ENCODE measurements around the gene HEXIM2. TPM values are rescaled to one million over a fixed set of nuclear protein-coding genes. Genes with fewer than 3 reads are reported as not detected.
A peak's percentile ranks its signal among the peaks of the same experiment; 100 is the strongest.

Gene HEXIM2
- total and polyA plus RNA-seq, 2 of the 13 experiments (the other 11 are each of a cell fraction or from before 2014, with no cell fraction given) = 27.1 to 32.4 TPM

DNA sequence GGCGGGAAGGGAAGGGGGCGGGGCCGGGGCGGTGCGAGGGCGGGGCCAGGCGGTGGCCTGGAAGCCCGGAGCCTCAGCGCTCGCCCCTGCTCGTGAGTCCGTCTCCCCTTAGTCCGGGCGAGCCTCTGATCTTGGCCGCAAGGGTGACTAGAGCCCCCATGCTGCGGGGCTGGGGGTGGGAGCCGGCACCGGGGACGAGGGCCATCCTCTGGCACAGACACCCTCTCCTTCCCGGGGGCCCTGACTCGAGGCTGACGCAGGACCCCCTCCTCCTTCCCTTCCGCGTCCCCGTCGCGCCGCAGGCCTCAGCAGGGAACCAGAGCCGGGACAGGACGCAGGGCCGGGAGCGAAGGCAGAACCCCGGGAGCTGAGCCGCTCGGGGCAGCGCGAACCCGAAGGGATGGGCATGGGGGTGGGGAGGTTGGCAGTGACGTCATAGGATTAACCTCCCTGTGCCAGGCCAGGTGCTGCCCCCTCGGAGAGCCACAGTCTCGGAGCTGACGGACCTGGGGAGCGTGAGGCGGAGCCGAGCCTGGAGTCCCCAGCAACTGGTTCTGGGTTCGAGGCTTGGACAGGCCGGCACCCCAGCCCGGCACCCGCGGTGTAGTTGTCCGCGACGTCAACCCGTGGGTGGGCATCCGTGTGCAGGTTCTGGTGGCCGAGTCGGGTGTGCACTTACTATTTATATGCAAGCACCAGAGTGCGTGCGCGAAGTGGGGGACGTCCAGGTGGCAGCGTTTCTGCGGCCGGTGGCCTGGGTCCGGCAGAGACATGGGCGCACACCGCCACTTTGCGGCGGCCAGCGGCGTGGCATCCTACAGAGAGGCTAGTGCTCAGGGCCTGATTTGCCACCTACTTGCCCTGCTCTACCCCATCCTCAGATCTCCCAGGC, 28.9 kb upstream of the HEXIM2 start (continued):
- no peak for TF ChIP-seq ATF6 (CRISPR knock-in tag; conservative IDR thresholded peaks at IDR 0.05)
- 0 out of 2 replicates have a peak, but pooled peaks have one; percentile 54 for TF ChIP-seq TRIM24 (CRISPR knock-in tag; IDR thresholded peaks at IDR 0.05)
- 0 out of 2 replicates have a peak, but pooled peaks have one; percentile 69 for TF ChIP-seq REL (CRISPR knock-in tag; conservative IDR thresholded peaks at IDR 0.05)
- TF ChIP-seq SIN3A (IDR thresholded peaks at IDR 0.05; ENCODE audit: borderline replicate concordance, low read depth, low read length) = peak; percentile 50; the same call in 1 of the 2 replicates
- 0 out of 2 replicates have a peak, but pooled peaks have one; percentile 12 for TF ChIP-seq SMYD3 (CRISPR knock-in tag; IDR thresholded peaks at IDR 0.05)
- TF ChIP-seq ZNF260 (CRISPR knock-in tag; IDR thresholded peaks at IDR 0.05; ENCODE audit: borderline replicate concordance, low read depth) = no peak
- peak in 1 of 2 experiments; percentile 22; a peak in 1 of 4 replicates for TF ChIP-seq KLF16 (CRISPR knock-in tag; IDR thresholded peaks at IDR 0.05)
- TF ChIP-seq HOXD1 (CRISPR knock-in tag; IDR thresholded peaks at IDR 0.05) = peak; percentile 80
- TF ChIP-seq SMC3 (IDR thresholded peaks at IDR 0.05; ENCODE audit: low read length) = peak; percentile 1; the same call in 1 of the 2 replicates
- TF ChIP-seq ZNF597 (CRISPR knock-in tag; IDR thresholded peaks at IDR 0.05) = no peak
- no peak; the same call in 1 of the 2 replicates for TF ChIP-seq NKX3-1 (CRISPR knock-in tag; IDR thresholded peaks at IDR 0.05)
- TF ChIP-seq MAFG (CRISPR knock-in tag; IDR thresholded peaks at IDR 0.05) = no peak
- no peak for TF ChIP-seq ZNF512B (CRISPR knock-in tag; IDR thresholded peaks at IDR 0.05; ENCODE audit: borderline replicate concordance)
- peak; percentile 80 for TF ChIP-seq ZMYM2 (CRISPR knock-in tag; IDR thresholded peaks at IDR 0.05)
- TF ChIP-seq ZNF124 (CRISPR knock-in tag; IDR thresholded peaks at IDR 0.05) = no peak
- peak; percentile 81; the same call in 1 of the 2 replicates for TF ChIP-seq MEIS1 (CRISPR knock-in tag; IDR thresholded peaks at IDR 0.05; ENCODE audit: borderline replicate concordance)
- TF ChIP-seq ZNF883 (CRISPR knock-in tag; IDR thresholded peaks at IDR 0.05; ENCODE audit: not compliant biosample characterization) = no peak
- no peak for TF ChIP-seq SNAPC5 (CRISPR knock-in tag; IDR thresholded peaks at IDR 0.05; ENCODE audit: borderline replicate concordance)
- no peak for TF ChIP-seq ZNF563 (CRISPR knock-in tag; IDR thresholded peaks at IDR 0.05)
- TF ChIP-seq HDAC6 (IDR thresholded peaks at IDR 0.05; ENCODE audit: low read depth, low read length) = no peak
- TF ChIP-seq ZNF781 (CRISPR knock-in tag; IDR thresholded peaks at IDR 0.05; ENCODE audit: borderline replicate concordance, not compliant biosample characterization) = peak; percentile 49
- no peak; the same call in 1 of the 2 replicates for TF ChIP-seq KDM1A (CRISPR knock-in tag; IDR thresholded peaks at IDR 0.05)
- no peak for TF ChIP-seq SP1 (IDR thresholded peaks at IDR 0.05)
- TF ChIP-seq SP1 (CRISPR knock-in tag; IDR thresholded peaks at IDR 0.05) = 0 out of 2 replicates have a peak, but pooled peaks have one; percentile 28
